OCI-LY7 (cell line): Measurements from ENCODE around the gene DDN.

Experiments used
- EZH2phosphoT487 ChIP-seq: fragments of 200-600 bp; sonication (generic); IDR thresholded peaks from 2 replicates; pipeline ENCODE4 v1.6.1; 2018; ENCODE audit warnings: low read depth, borderline replicate concordance, mild to moderate bottlenecking, mixed run types, antibody characterized with exemption, low read length, moderate library complexity, mixed read lengths
- TF ChIP-seq, protein P1 (sequence below): fragments of 200-600 bp; sonication (generic); conservative IDR thresholded peaks from 2 replicates; pipeline ENCODE4 v1.5.1; 2014; ENCODE audit warnings: mild to moderate bottlenecking, antibody characterized with exemption, low read length, moderate library complexity, mixed read lengths

- TF ChIP-seq, protein P1, sequence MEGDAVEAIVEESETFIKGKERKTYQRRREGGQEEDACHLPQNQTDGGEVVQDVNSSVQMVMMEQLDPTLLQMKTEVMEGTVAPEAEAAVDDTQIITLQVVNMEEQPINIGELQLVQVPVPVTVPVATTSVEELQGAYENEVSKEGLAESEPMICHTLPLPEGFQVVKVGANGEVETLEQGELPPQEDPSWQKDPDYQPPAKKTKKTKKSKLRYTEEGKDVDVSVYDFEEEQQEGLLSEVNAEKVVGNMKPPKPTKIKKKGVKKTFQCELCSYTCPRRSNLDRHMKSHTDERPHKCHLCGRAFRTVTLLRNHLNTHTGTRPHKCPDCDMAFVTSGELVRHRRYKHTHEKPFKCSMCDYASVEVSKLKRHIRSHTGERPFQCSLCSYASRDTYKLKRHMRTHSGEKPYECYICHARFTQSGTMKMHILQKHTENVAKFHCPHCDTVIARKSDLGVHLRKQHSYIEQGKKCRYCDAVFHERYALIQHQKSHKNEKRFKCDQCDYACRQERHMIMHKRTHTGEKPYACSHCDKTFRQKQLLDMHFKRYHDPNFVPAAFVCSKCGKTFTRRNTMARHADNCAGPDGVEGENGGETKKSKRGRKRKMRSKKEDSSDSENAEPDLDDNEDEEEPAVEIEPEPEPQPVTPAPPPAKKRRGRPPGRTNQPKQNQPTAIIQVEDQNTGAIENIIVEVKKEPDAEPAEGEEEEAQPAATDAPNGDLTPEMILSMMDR = no peak
- TF ChIP-seq EZH2phosphoT487 = no peak
Observed at GRCh38 chr12:49033611-49034285, 34.6 kb upstream of the DDN start.
